ENCODE results near the gene FBXW8.

DNA sequence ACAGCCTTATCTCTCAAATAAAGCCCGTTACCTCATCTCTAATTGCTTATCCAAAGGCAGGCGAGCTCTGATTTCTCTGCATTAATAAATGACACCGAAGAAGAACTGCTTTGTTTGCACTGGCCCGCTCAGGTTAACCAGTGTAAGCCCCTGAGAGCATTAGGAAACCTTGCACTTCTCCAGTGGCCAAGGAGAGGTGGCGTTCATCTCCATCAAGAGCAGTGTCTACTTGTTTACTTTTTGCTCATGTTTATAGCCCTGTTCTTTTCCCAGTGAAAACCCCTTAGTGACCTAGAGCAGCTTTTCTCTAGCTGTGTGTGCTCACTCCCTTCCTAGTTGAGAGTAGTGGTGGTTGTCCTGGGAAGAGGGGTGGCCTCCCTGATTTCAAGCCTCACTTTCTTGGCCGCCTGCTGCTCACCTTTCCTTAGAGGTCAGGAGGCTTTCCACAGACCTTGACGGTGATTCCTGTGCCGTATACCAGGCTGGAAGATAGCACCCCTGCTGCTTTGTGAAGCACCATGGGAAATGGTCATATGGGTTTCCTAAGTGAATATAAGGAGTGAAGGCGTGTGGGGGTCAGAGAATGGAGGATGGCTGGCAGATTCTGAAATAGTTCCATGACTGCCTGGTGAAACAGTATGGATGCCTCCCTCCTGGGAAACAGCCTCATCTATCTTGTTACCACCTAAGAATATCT is 16.6 kb downstream of the FBXW8 start:
- TF ChIP-seq, protein P1, sequence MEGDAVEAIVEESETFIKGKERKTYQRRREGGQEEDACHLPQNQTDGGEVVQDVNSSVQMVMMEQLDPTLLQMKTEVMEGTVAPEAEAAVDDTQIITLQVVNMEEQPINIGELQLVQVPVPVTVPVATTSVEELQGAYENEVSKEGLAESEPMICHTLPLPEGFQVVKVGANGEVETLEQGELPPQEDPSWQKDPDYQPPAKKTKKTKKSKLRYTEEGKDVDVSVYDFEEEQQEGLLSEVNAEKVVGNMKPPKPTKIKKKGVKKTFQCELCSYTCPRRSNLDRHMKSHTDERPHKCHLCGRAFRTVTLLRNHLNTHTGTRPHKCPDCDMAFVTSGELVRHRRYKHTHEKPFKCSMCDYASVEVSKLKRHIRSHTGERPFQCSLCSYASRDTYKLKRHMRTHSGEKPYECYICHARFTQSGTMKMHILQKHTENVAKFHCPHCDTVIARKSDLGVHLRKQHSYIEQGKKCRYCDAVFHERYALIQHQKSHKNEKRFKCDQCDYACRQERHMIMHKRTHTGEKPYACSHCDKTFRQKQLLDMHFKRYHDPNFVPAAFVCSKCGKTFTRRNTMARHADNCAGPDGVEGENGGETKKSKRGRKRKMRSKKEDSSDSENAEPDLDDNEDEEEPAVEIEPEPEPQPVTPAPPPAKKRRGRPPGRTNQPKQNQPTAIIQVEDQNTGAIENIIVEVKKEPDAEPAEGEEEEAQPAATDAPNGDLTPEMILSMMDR (IDR thresholded peaks at IDR 0.05; ENCODE audit: poor library complexity), result no peak
- TF ChIP-seq EZH2 (IDR thresholded peaks at IDR 0.05; ENCODE audit: borderline replicate concordance), result no peak
